ENCODE measurements around the gene PPP1R8.

DNA sequence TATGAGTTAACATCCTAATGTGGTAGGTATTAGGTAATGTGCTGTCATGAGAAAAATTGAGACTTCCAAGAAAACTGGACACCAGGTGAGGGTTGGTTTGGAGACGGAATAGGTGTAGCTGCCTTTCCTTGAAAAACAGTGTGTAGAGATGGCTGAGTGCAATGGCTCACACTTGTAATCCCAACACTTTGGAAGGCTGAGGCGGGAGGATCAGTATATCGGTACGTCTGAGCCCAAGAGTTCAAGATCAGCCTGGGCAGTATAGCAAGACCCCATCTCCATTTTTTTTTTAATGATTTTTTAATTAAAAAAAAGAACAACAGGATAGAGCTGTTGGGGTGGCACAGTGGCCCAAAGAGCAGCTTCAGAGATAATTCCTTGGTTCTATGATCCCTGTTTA lies 6.8 kb upstream of the PPP1R8 start:
- TF ChIP-seq, protein P1, sequence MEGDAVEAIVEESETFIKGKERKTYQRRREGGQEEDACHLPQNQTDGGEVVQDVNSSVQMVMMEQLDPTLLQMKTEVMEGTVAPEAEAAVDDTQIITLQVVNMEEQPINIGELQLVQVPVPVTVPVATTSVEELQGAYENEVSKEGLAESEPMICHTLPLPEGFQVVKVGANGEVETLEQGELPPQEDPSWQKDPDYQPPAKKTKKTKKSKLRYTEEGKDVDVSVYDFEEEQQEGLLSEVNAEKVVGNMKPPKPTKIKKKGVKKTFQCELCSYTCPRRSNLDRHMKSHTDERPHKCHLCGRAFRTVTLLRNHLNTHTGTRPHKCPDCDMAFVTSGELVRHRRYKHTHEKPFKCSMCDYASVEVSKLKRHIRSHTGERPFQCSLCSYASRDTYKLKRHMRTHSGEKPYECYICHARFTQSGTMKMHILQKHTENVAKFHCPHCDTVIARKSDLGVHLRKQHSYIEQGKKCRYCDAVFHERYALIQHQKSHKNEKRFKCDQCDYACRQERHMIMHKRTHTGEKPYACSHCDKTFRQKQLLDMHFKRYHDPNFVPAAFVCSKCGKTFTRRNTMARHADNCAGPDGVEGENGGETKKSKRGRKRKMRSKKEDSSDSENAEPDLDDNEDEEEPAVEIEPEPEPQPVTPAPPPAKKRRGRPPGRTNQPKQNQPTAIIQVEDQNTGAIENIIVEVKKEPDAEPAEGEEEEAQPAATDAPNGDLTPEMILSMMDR (IDR thresholded peaks at IDR 0.05): no peak
- no peak for TF ChIP-seq POLR2A (IDR thresholded peaks at IDR 0.05)
- no peak for TF ChIP-seq EP300 (IDR thresholded peaks at IDR 0.05)
